GM12865 (cell line): ENCODE measurements around the gene KIRREL3.

Source experiments
- DNase-seq: peaks from one replicate; pipeline ENCODE4 v3.0.0; 2010; ENCODE audit warnings: low read depth
- H3K4me3 ChIP-seq: 2 replicates; pipeline ENCODE4 v1.5.1; 2011; ENCODE audit warnings: mild to moderate bottlenecking, low read depth, low read length, control low read depth
- CTCF ChIP-seq: IDR thresholded peaks from 2 replicates; pipeline ENCODE4 v1.5.1; 2011; ENCODE audit warnings: low read length, control low read depth, low read depth, inconsistent platforms; ENCODE audit not compliant: insufficient read depth; ENCODE audit errors: missing control alignments

The KIRREL3 gene

GRCh38 chr11:126518972-126519690 is 481.4 kb downstream of the KIRREL3 start:
- no peak overlapping the region for H3K4me3 ChIP-seq
- DNase-seq: no peak
- TF ChIP-seq CTCF: no peak

- no peak for DNase-seq
- no peak for TF ChIP-seq CTCF
- H3K4me3 ChIP-seq: no peak overlapping the region
Observed at GRCh38 chr11:126518071-126518971, 482.2 kb downstream of the KIRREL3 start.

GRCh38 chr11:126515501-126515900 is 485.1 kb downstream of the KIRREL3 start:
- no peak for DNase-seq
- no peak for TF ChIP-seq CTCF
- H3K4me3 ChIP-seq: no peak overlapping the region

- no peak for DNase-seq
- TF ChIP-seq CTCF: no peak
- H3K4me3 ChIP-seq: no peak overlapping the region
Observed at GRCh38 chr11:126514061-126514693, 486.4 kb downstream of the KIRREL3 start.

- TF ChIP-seq CTCF: no peak
- H3K4me3 ChIP-seq: no peak overlapping the region
- no peak for DNase-seq
Observed at GRCh38 chr11:126512741-126513715, 487.5 kb downstream of the KIRREL3 start.

- no peak for DNase-seq
- no peak overlapping the region for H3K4me3 ChIP-seq
- TF ChIP-seq CTCF: no peak
Observed at GRCh38 chr11:126512251-126512650, 488.3 kb downstream of the KIRREL3 start.
